SKM-1 (cell line): ENCODE results near the gene PDE1A.

Experiments used
- DNase-seq: peaks from one replicate; lab custom pipeline; 2025; ENCODE audit not compliant: unreplicated experiment; lab: John Stamatoyannopoulos, UW

Gene PDE1A

GRCh38 chr2:182426918-182427240 lies at the start of gene PDE1A:
Gene PDE1A, minus strand, starts transcription at chr2:182427036.
- DNase-seq, result no peak

- DNase-seq, result no peak
Observed at GRCh38 chr2:182473635-182474034, 46.8 kb upstream of the PDE1A start.

GRCh38 chr2:182463760-182464159 lies 36.9 kb upstream of the PDE1A start:
- no peak for DNase-seq

- no peak for DNase-seq
Observed at GRCh38 chr2:182456784-182457183, 29.9 kb upstream of the PDE1A start.

GRCh38 chr2:182452456-182452990 lies 25.7 kb upstream of the PDE1A start:
- no peak for DNase-seq

- DNase-seq, result no peak
Observed at GRCh38 chr2:182448371-182448770, 21.5 kb upstream of the PDE1A start.

GRCh38 chr2:182447863-182448262 lies 21.0 kb upstream of the PDE1A start:
- DNase-seq, result no peak

- DNase-seq, result no peak
Observed at GRCh38 chr2:182447163-182447562, 20.3 kb upstream of the PDE1A start.

- DNase-seq, result no peak
Observed at GRCh38 chr2:182446087-182446486, 19.3 kb upstream of the PDE1A start.

GRCh38 chr2:182445391-182445965 lies 18.6 kb upstream of the PDE1A start:
- DNase-seq, result no peak

- no peak for DNase-seq
Observed at GRCh38 chr2:182444806-182445205, 18.0 kb upstream of the PDE1A start.

- no peak for DNase-seq
Observed at GRCh38 chr2:182444170-182444569, 17.3 kb upstream of the PDE1A start.

GRCh38 chr2:182436252-182436651 lies 9.4 kb upstream of the PDE1A start:
- no peak for DNase-seq

- DNase-seq, result no peak
Observed at GRCh38 chr2:182435754-182436153, 8.9 kb upstream of the PDE1A start.

- DNase-seq, result no peak
Observed at GRCh38 chr2:182432051-182432450, 5.2 kb upstream of the PDE1A start.

GRCh38 chr2:182428476-182428875 lies 1.6 kb upstream of the PDE1A start:
- DNase-seq, result no peak

GRCh38 chr2:182426082-182426917 lies 536 bp downstream of the PDE1A start:
- DNase-seq, result no peak

- no peak for DNase-seq
Observed at GRCh38 chr2:182422864-182423263, 4.0 kb downstream of the PDE1A start.

- DNase-seq, result no peak
Observed at GRCh38 chr2:182420669-182421068, 6.2 kb downstream of the PDE1A start.

GRCh38 chr2:182416861-182417260 lies 10.0 kb downstream of the PDE1A start:
- no peak for DNase-seq

- DNase-seq, result no peak
Observed at GRCh38 chr2:182416191-182416590, 10.6 kb downstream of the PDE1A start.

GRCh38 chr2:182415771-182416170 lies 11.1 kb downstream of the PDE1A start:
- no peak for DNase-seq

- no peak for DNase-seq
Observed at GRCh38 chr2:182412858-182413257, 14.0 kb downstream of the PDE1A start.
